Memory B cell (primary cell): ENCODE measurements around the gene KLHL25.
"Not testable (repeated sequence)": the region's sequence is repeated elsewhere in the genome, so short reads cannot be mapped to it uniquely, and the experiment has no call there.

Experiments used
- ATAC-seq: fragments of 150-1000 bp; cut with Tn5 transposase; 2 replicates; pipeline ENCODE4 v1.10.0; 2021; ENCODE audit warnings: low read depth, mild to moderate bottlenecking, moderate library complexity
- DNase-seq, 2 donors: peaks; one replicate each; pipeline ENCODE4 v3.0.0; 2022; ENCODE audit warnings: low spot score in 2 of 2
- H3K27ac Mint-ChIP-seq: one replicate; pipeline ENCODE4 v1.8.0; 2022; ENCODE audit warnings: mild to moderate bottlenecking, moderate library complexity, mixed read lengths
- H3K27me3 Mint-ChIP-seq: one replicate; pipeline ENCODE4 v1.8.0; 2022; ENCODE audit warnings: mixed read lengths
- H3K36me3 Mint-ChIP-seq: one replicate; pipeline ENCODE4 v1.8.0; 2022; ENCODE audit warnings: mild to moderate bottlenecking, mixed read lengths
- H3K4me1 Mint-ChIP-seq: one replicate; pipeline ENCODE4 v1.8.0; 2022; ENCODE audit warnings: mixed read lengths
- H3K4me3 Mint-ChIP-seq: one replicate; pipeline ENCODE4 v1.8.0; 2022; ENCODE audit warnings: mild to moderate bottlenecking, moderate library complexity, mixed read lengths
- H3K9me3 Mint-ChIP-seq: one replicate; pipeline ENCODE4 v1.8.0; 2022; ENCODE audit warnings: mixed read lengths

The KLHL25 gene

GRCh38 chr15:85794598-85795336, at the start of gene KLHL25:
KLHL25 (minus strand) TSS chr15:85794925; CDS start chr15:85769810, 25,115 bp downstream.
- Mint-ChIP-seq H3K27ac (peak within 1 kb of the TSS; percentile 60), H3K4me3 (peak within 1 kb of the TSS; percentile 90), H3K27me3 (peaks cover 4% of the 10 kb centered on the region), H3K36me3 (no peaks in the 10 kb centered on the region), H3K9me3 (no peaks in the 10 kb centered on the region), H3K4me1 (peaks cover 20% of the 10 kb centered on the region)
- ATAC-seq (peak; percentile 96), DNase-seq (peak; percentile 75 to 84)

DNA sequence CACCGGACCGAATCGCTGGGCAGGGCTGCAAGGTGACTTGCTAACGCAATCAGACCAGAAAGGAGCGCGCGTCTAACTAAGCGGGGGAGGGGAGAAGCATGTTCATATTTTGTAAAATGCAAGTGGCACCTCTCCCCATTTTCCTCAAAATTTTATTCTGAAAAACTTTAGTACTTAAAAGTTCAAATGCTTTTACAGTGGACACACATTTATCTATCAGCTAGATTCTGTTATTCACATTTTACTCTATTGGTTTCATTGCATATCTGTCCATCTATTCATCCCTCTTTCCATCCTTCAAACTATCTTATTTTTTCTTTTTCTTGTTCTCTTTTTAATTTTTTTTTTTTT, 46.1 kb upstream of the KLHL25 start:
- Mint-ChIP-seq H3K9me3 (peaks cover 1% of the 10 kb centered on the region), H3K4me1 (no peaks in the 10 kb centered on the region), H3K36me3 (no peaks in the 10 kb centered on the region), H3K27me3 (peaks cover 11% of the 10 kb centered on the region), H3K4me3 (no peak overlapping the region), H3K27ac (no peak overlapping the region)
- no peak for DNase-seq
- no peak for ATAC-seq

DNA sequence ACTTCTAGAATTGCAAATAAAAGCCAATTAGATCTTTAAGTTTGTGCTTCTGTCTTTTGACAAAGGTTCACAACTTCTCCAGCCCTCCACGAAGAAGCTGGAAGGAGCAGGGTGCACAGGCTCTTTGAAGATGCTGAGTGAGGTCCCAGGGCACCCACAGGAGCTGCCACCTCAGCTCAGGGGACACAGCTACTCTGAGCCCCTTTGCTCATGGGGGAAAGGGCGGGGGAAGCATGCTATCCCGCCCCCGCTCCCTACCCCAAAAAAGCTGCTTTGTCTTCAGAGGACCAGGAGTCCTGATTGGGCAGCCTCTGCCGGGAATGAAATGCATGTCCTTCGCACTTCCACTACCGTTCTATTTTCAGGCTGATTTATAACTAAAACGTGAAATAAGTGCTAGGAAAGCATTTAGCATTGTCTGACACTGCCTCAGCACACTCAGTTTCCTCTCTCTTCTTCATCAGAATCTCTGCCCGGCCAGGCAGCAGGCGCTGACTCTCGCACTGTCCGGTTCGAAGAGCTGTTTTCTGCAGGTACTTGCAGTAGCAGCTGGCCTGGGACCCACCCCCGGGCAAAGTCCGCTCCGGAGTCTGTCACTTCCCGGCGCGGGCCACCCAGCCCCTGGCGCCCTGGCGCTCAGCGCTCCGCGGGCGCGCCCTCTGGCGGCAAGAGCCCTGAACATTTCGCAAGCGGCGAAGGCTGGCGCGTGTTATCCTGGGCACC, 45.5 kb upstream of the KLHL25 start:
- H3K4me3 Mint-ChIP-seq: peak overlapping the region; percentile 41
- no peaks in the 10 kb centered on the region for H3K4me1 Mint-ChIP-seq
- no peaks in the 10 kb centered on the region for H3K9me3 Mint-ChIP-seq
- peaks cover 8% of the 10 kb centered on the region for H3K27me3 Mint-ChIP-seq
- H3K36me3 Mint-ChIP-seq: no peaks in the 10 kb centered on the region
- no peak overlapping the region for H3K27ac Mint-ChIP-seq
- ATAC-seq (peak; percentile 96), DNase-seq (peak; percentile 74 to 84)

GRCh38 chr15:85839643-85840042, 44.9 kb upstream of the KLHL25 start:
- Mint-ChIP-seq H3K27me3 (peaks cover 4% of the 10 kb centered on the region), H3K4me3 (no peak overlapping the region)

DNA sequence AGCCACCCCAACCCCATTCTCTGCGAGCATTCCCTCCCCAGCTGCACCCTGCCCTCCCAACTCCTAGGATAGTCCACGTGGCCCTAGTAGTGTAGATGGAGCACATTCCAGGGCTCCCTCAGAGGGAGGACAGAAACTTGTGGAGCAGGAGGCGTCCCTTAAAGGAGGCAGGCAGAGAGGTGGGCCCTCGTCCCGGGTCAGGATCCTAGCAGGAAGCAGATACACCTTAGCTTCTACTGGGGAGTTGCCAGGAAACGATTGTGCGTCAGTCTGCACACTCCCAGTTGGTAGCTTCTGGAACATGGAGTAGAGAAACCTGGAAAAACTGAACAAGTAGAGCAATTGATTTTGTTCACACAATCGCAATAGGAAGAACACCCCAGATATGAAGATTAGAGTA, 43.9 kb upstream of the KLHL25 start:
- Mint-ChIP-seq H3K27ac (no peak overlapping the region), H3K4me1 (no peaks in the 10 kb centered on the region), H3K36me3 (no peaks in the 10 kb centered on the region), H3K4me3 (no peak overlapping the region), H3K27me3 (peaks cover 4% of the 10 kb centered on the region), H3K9me3 (no peaks in the 10 kb centered on the region)
- no peak for ATAC-seq
- DNase-seq: no peak

More at GRCh38 chr15:85839643-85840042, 44.9 kb upstream of the KLHL25 start:
- no peaks in the 10 kb centered on the region for H3K9me3 Mint-ChIP-seq
- H3K36me3 Mint-ChIP-seq: no peaks in the 10 kb centered on the region
- DNase-seq (no peak), ATAC-seq (no peak)
- no peak overlapping the region for H3K27ac Mint-ChIP-seq
- H3K4me1 Mint-ChIP-seq: no peaks in the 10 kb centered on the region

GRCh38 chr15:85837881-85838280, 43.2 kb upstream of the KLHL25 start:
- no peaks in the 10 kb centered on the region for H3K36me3 Mint-ChIP-seq
- H3K4me3 Mint-ChIP-seq: no peak overlapping the region
- DNase-seq (no peak), ATAC-seq (no peak)
- no peaks in the 10 kb centered on the region for H3K9me3 Mint-ChIP-seq
- no peak overlapping the region for H3K27ac Mint-ChIP-seq
- no peaks in the 10 kb centered on the region for H3K4me1 Mint-ChIP-seq
- peaks cover 2% of the 10 kb centered on the region for H3K27me3 Mint-ChIP-seq

DNA sequence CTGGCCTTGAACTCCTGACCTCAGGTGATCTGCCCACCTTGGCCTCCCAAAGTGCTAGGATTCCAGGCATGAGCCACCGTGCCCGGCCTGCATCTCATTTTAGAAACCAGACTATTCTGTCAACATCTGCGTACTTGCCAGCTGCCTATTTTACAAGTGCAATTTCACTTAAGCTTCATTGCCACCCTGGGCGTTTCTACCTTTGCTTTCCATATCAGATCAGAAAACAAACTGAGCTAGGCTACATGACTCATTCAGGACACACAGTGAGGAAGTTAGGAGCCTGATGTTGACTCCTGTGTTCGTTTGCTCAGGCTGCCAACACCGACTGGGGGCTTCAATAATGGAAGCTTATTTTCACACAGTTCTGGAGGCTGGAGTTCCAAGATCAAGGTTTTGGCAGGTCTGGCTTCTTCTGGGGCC, 42.3 kb upstream of the KLHL25 start:
- DNase-seq: no peak
- no peak for ATAC-seq
- Mint-ChIP-seq H3K4me1 (no peaks in the 10 kb centered on the region), H3K4me3 (no peak overlapping the region), H3K27ac (no peak overlapping the region), H3K27me3 (peaks cover 2% of the 10 kb centered on the region), H3K36me3 (no peaks in the 10 kb centered on the region), H3K9me3 (no peaks in the 10 kb centered on the region)

GRCh38 chr15:85834651-85835050, 39.9 kb upstream of the KLHL25 start:
- peaks cover 9% of the 10 kb centered on the region for H3K27me3 Mint-ChIP-seq
- DNase-seq (no peak), ATAC-seq (no peak)
- H3K9me3 Mint-ChIP-seq: no peaks in the 10 kb centered on the region
- no peaks in the 10 kb centered on the region for H3K4me1 Mint-ChIP-seq
- H3K4me3 Mint-ChIP-seq: no peak overlapping the region
- no peak overlapping the region for H3K27ac Mint-ChIP-seq
- no peaks in the 10 kb centered on the region for H3K36me3 Mint-ChIP-seq

- ATAC-seq (peak; percentile 86), DNase-seq (no peak)
- Mint-ChIP-seq H3K27ac (no peak overlapping the region), H3K27me3 (peaks cover 12% of the 10 kb centered on the region), H3K36me3 (no peaks in the 10 kb centered on the region), H3K9me3 (no peaks in the 10 kb centered on the region), H3K4me1 (no peaks in the 10 kb centered on the region), H3K4me3 (no peak overlapping the region)
Measured at GRCh38 chr15:85832394-85832793, 37.7 kb upstream of the KLHL25 start.

DNA sequence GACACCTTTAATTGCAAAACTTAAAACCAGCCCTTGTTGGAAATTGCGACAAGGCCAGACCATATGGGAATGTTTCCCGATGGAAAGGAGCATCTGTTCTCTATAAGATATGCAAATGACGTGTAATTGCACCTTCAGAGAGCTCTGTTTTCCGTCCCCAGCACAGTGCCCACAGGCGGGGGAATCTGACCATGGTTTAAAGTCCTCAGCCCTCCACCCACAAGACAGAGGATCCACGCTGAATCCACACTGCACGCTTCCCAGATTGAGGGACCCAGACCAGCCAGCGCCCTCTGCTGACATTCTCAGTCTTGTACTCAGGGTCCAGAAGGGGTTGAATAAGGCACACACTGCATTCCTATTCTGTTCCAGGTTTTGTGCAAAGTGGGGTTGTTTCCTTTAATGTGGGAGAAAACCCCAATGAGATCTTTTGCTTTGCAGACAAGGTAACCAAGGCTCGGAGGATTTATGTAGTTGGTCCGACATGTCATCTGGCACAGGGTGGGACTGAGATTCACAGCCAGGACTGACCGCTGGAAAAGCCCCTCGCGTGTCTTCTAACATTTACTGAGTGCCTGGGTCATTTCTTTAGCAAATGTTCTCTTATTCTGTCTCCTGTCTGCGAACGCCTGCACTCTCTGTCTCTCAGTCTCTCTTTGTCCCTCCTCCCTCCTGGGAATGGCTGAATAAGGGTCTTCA, 36.8 kb upstream of the KLHL25 start:
- Mint-ChIP-seq H3K36me3 (no peaks in the 10 kb centered on the region), H3K4me3 (no peak overlapping the region), H3K27ac (no peak overlapping the region), H3K27me3 (peaks cover 12% of the 10 kb centered on the region), H3K9me3 (no peaks in the 10 kb centered on the region), H3K4me1 (no peaks in the 10 kb centered on the region)
- DNase-seq: no peak
- ATAC-seq: no peak

DNA sequence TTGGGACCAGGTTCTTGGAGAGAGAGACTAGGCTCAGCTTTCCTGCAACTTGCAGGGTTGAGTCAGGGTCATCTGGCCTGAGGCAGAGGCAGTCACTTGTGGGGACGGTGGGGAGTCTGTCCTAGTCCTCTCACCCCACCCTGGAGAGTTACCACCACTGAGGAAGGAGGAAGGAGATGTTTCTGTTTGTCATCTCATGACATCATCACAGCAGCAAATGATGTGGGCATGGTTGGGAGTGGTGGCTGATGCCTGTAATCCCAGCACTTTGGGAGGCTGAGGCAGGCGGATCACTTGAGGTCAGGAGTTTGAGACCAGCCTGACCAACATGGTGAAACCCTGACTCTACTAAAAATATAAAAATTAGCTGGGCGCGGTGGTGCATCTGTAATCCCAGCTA, 35.0 kb upstream of the KLHL25 start:
- not testable (repeated sequence) for H3K27ac Mint-ChIP-seq

DNA sequence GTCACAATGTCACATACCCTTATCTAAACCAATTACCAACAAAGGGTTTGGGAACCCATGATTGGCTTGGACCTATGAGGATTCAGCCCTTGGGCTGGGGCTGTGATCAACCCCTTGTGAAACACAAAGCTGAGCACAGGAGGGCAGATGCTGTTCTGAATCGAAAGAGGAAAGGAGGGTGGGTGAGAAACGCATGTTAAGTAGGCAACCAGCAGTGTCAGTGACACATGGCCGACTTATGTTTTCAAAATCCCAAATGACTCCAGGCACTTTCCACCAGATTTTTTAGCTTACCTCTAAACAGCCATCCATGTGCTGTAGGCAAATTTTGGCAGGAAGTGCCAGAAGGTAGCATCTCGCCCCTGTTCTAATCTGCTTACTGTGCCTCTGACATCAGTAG, 34.1 kb upstream of the KLHL25 start:
- no peaks in the 10 kb centered on the region for H3K36me3 Mint-ChIP-seq
- H3K27ac Mint-ChIP-seq: no peak overlapping the region
- H3K27me3 Mint-ChIP-seq: peaks cover 12% of the 10 kb centered on the region
- ATAC-seq (no peak), DNase-seq (no peak)
- H3K4me1 Mint-ChIP-seq: peaks cover 2% of the 10 kb centered on the region
- H3K4me3 Mint-ChIP-seq: no peak overlapping the region
- no peaks in the 10 kb centered on the region for H3K9me3 Mint-ChIP-seq

More for the DNA sequence above, 35.0 kb upstream of the KLHL25 start:
- H3K9me3 Mint-ChIP-seq, H3K36me3 Mint-ChIP-seq, H3K4me3 Mint-ChIP-seq, ATAC-seq, H3K4me1 Mint-ChIP-seq, DNase-seq: not testable (repeated sequence)
- peaks cover 12% of the 10 kb centered on the region for H3K27me3 Mint-ChIP-seq

DNA sequence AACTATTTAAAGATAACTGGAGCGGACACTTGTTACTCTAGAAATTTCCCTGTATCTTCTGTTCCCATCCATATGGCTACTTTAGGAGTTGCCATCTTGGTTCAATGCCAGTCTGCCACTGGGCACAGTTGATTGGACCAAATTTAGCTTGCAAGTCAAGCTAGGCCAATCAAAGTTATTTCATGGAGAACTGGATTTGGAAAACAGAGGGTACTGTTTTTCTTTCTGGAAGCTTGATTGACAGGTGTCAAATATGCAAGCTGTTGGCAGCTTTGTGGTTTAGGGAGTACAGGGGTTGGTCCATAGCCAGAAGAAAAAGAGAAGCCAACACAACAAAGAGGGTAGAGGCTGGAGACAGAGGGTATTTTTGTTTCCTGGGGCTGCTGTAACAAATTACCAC, 33.4 kb upstream of the KLHL25 start:
- Mint-ChIP-seq H3K4me3 (no peak overlapping the region), H3K27ac (no peak overlapping the region), H3K36me3 (no peaks in the 10 kb centered on the region), H3K4me1 (peaks cover 2% of the 10 kb centered on the region), H3K9me3 (no peaks in the 10 kb centered on the region), H3K27me3 (peaks cover 10% of the 10 kb centered on the region)
- ATAC-seq (no peak), DNase-seq (no peak)

- Mint-ChIP-seq H3K9me3 (no peaks in the 10 kb centered on the region), H3K36me3 (no peaks in the 10 kb centered on the region), H3K27ac (no peak overlapping the region), H3K4me3 (no peak overlapping the region), H3K27me3 (peaks cover 10% of the 10 kb centered on the region), H3K4me1 (peaks cover 2% of the 10 kb centered on the region)
- ATAC-seq (no peak), DNase-seq (no peak)
Measured at GRCh38 chr15:85826756-85827515, 32.2 kb upstream of the KLHL25 start.
